ENCODE data around the gene OR6Y1.

OR6Y1 gene

GRCh38 chr1:158554352-158554751 lies at the start of gene OR6Y1:
OR6Y1 (minus strand) TSS chr1:158554405; CDS start chr1:158548105, 6,300 bp downstream.
- FAIRE-seq: no peak

GRCh38 chr1:158600735-158601134 lies 46.5 kb upstream of the OR6Y1 start:
- no peak for FAIRE-seq

DNA sequence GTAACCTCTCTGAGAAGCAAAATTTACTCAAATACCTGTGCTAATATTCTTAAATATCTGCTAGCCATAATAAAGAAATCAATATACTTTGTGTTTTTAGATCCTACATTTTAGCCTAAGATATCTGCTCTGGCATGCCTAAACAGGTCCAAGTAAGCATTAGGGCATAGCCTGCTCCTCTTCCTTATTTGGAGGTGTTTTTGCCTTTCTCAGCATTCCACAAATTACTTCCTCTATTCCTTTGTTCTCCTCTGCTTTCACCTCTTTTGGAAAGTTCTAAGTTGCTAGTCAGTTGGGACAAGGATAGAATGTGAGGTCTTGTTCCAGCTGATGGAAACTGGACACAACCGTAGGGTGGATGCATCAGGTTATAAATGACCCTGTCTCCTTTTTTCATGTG lies 32.7 kb upstream of the OR6Y1 start:
- FAIRE-seq: no peak

GRCh38 chr1:158583962-158584361 lies 29.8 kb upstream of the OR6Y1 start:
- no peak for FAIRE-seq

DNA sequence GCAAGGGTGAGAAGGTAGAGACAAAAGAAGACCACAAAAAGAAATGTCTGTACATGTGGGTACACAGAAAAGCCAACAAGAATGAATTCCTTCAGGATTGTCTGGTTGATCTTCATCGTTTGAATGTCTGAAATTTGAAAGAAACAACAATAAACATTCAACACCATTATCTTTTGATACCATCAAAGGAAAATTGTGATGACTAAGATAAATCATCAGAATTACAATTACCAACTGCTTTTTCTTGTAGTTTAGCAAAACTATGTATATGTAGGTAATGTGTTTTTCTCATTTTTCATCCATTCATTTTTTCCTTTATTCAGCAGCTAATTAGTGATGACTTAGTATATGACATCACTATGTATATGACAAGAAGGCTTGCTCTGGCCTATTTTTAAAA lies 25.5 kb upstream of the OR6Y1 start, which contains the start of gene OR10X1:
Gene OR10X1 (minus strand): TSS at position 167 of the 400 bp plus-strand sequence. CDS start 0 bp downstream, at position 167.
- no peak for FAIRE-seq

- no peak for FAIRE-seq
These were observed 23.4 kb upstream of the OR6Y1 start for GRCh38 chr1:158577561-158577960.

DNA sequence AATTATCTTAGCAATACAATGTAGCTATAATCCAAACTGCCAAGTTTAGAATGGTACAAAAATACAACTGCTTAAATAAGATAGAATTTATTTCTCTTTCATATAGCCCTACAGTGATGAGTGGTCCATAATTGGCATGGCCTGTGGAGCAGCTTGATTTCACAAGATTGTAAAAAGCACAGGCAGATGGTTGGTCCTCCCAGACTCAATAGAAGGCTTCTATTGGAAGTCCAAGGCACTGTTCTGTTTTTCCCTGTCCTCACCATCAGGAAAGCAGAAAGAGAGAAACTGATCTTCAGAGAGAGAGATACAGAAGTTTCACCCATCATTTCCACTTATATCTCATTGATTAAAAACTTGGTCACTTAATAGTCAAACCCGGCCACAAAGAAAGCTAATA lies 18.0 kb upstream of the OR6Y1 start:
- no peak for FAIRE-seq

DNA sequence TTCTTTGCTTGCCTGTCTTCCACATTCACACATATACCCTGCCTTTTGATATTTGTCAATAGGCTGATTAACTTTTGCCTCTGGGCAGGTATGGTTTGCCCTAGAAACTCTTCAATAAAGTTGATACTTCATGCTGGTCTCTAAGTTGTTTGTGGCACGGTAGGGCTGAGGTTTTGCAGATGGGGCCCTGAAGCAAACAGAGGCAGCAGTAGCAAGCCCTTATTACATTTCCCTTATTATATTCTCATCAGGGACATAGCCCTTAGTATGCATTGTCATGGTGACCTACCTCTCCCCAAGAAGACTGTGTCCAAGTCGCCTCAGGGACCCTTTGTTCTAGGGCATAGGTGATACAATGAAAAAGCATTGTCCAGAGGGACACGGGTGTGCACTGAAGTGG lies 16.3 kb upstream of the OR6Y1 start, which contains the start of gene OR6P1:
Gene OR6P1 (minus strand): TSS at position 101 of the 400 bp plus-strand sequence. CDS start 6,976 bp downstream, outside the sequence.
- no peak for FAIRE-seq

- no peak for FAIRE-seq
These were observed 10.4 kb upstream of the OR6Y1 start for GRCh38 chr1:158564608-158565007.

GRCh38 chr1:158563853-158564252 lies 9.6 kb upstream of the OR6Y1 start:
- no peak for FAIRE-seq

DNA sequence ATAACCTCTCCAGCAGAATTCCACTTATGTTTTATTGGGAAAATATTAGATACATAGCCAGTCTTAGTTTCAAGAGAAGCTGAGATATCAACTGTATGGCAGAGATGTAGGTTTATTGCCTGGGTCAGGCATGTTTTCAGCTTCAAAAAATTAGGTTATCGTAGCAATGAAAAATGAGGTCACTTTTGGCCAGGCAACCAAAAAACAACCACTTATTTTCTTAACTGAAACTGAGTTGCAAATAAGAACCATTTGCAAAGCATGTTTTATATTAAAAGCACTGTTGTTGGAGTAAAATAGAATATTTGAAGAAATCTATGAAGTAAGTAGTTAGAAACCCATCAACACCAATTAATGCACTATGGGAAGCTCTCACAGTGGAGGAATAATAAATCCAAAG lies 5.5 kb upstream of the OR6Y1 start:
- FAIRE-seq: no peak

DNA sequence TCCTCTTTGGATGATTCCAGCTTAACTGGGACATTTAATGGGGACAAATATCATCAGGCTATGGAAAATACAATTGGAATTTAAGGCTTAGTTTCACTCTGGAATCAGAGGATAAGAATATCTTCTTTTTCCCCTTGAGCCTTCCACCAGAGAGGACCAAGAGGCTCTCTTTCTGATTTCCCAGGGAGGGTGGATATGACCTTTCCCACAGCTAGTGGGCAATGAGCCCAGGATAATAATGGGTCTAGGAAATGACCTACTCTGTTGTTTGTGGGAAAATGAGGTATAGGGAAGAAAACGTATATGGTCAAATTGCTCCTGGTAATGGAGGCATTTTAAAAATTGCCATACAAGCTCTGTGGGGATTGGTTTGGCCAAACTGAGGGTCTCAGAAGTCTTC lies 1.9 kb downstream of the OR6Y1 start:
- FAIRE-seq: no peak

- FAIRE-seq: no peak
These were observed 6.7 kb downstream of the OR6Y1 start for GRCh38 chr1:158547533-158547932.

GRCh38 chr1:158537609-158538008 lies 16.6 kb downstream of the OR6Y1 start:
- FAIRE-seq: peak; percentile 20

DNA sequence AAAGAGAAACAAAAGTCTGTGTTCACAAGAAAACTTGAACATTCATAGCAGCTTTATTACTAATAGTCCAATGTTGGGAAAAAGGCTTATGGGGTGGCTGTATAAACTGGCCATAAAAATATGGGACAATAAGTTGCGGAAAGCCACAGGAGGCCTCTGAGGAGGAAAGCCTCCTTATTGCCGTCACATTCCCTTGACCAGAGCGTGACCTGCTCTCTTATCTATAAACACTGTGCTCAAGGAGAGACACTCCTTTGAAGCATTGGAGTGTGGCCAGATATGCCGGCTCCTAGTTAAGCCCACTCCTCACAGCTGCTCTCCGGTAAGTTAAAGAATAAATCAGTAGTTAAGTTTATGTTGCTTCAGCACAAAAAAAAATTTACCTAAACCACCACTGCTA lies 19.7 kb downstream of the OR6Y1 start:
- no peak for FAIRE-seq

GRCh38 chr1:158527190-158527815 lies 26.9 kb downstream of the OR6Y1 start:
- no peak for FAIRE-seq

DNA sequence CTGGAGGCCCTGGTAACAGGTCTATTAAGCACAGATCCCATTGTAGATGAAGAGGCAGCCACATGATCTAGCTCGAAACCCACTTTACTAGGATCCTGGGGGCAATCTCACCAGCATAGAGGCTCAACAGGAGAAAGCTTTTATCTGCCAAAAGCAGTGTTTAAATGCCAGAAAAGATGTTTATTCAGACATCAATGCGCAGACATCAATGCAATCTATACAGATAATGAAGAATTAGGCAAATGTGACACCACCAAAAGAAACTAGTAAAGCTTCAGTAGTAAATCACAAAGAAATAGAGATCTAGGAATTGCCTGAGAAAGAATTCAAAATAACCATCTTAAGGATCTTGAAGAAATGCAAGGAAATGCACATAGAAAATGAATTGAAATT lies 32.5 kb downstream of the OR6Y1 start:
- no peak for FAIRE-seq

- no peak for FAIRE-seq
These were observed 33.1 kb downstream of the OR6Y1 start for GRCh38 chr1:158520955-158521665.

- no peak for FAIRE-seq
These were observed 34.2 kb downstream of the OR6Y1 start for GRCh38 chr1:158520021-158520420.

GRCh38 chr1:158516966-158517365 lies 37.2 kb downstream of the OR6Y1 start:
- no peak for FAIRE-seq

- no peak for FAIRE-seq
These were observed 44.6 kb downstream of the OR6Y1 start for GRCh38 chr1:158509471-158510156.

GRCh38 chr1:158507511-158507910 lies 46.7 kb downstream of the OR6Y1 start:
- no peak for FAIRE-seq

DNA sequence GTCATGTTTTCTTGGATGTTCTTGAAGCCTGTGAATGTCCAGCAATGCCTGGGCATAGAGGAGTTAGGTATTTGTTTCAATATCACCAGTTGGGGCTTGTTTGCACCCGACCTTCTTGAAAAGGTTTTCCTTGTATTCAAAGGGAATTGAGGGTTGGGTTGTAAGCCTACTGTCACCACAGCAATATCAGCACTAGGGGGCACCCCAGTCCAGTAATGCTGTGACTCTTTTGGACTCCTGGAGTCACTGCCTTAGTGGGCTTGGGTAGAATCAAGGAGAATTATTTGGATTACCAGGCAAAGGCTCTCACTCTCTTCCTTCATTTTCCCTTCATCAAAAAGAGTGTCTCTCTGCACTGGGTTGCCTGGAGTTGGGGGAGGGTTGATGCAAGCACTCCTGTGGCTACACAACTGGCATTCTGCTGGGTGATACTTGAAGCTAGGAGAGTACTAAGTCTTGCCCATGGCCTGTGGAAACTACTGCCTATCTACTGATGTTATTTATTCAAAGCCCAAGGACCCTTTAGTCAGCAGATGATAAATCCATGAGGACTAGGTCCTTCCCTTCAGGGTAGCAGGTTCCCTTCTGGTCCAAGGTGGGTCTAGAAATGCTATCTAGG lies 47.7 kb downstream of the OR6Y1 start:
- no peak for FAIRE-seq

Measured in TTC549 (cell line).